Neural cell (in vitro differentiated cells): ENCODE results near the gene LMO7.

Experiments used
- EP300 ChIP-seq: fragments of 450-650 bp; conservative IDR thresholded peaks from 2 replicates; pipeline ENCODE4 v1.6.1; 2014; ENCODE audit warnings: antibody characterized with exemption, mild to moderate bottlenecking, moderate library complexity; ENCODE audit not compliant: poor library complexity, severe bottlenecking
- EZH2 ChIP-seq: fragments of 200-600, 300-800 bp; shearing (Covaris generic), sonication (generic); IDR thresholded peaks from 2 replicates; pipeline ENCODE4 v1.6.1; 2014; ENCODE audit warnings: antibody characterized with exemption, low read length, borderline replicate concordance, mild to moderate bottlenecking; ENCODE audit not compliant: insufficient read depth, poor library complexity, severe bottlenecking
- MXI1 ChIP-seq: fragments of 450-650 bp; conservative IDR thresholded peaks from 2 replicates; pipeline ENCODE4 v1.6.1; 2014; ENCODE audit warnings: antibody characterized with exemption, mild to moderate bottlenecking; ENCODE audit not compliant: poor library complexity, severe bottlenecking
- POLR2AphosphoS5 ChIP-seq: IDR thresholded peaks from 2 replicates; pipeline ENCODE4 v1.6.1; 2012
- SMC3 ChIP-seq: fragments of 450-650 bp; conservative IDR thresholded peaks from 2 replicates; pipeline ENCODE4 v1.6.1; 2014; ENCODE audit warnings: antibody characterized with exemption, mild to moderate bottlenecking, moderate library complexity; ENCODE audit not compliant: poor library complexity
- TAF1 ChIP-seq: IDR thresholded peaks from 2 replicates; pipeline ENCODE4 v1.6.1; 2012; ENCODE audit warnings: low read depth
- TF ChIP-seq, protein P1 (sequence below): fragments of 450-650 bp; IDR thresholded peaks from 2 replicates; pipeline ENCODE4 v1.5.1; 2014; ENCODE audit warnings: antibody characterized with exemption, mild to moderate bottlenecking, moderate library complexity; ENCODE audit not compliant: poor library complexity, severe bottlenecking
- TF ChIP-seq, protein P2 (sequence below): IDR thresholded peaks from 2 replicates; pipeline ENCODE4 v1.6.1; 2012; ENCODE audit warnings: borderline replicate concordance

DNA sequence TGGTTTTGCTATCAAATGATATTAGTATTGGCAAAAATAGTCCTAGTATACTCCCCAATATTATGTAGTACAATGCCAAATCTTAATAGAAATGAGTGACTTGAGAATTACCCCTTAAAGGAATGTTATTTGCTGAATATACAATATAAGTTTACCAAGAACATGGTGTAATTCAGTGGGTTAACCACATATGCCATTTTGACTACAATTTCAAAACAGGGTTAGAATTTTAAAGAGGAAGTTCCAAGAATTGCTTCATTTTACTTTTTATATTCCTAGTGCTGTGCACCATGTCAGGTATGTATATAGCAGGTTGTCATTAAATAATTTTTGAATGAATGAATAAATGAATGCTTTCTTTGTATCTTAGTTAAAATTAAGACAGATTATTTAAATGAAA, 66.3 kb downstream of the LMO7 start:
- TF ChIP-seq SMC3 (no peak), EZH2 (no peak), MXI1 (no peak), POLR2AphosphoS5 (no peak), TAF1 (no peak), EP300 (no peak)
- TF ChIP-seq, protein P1, sequence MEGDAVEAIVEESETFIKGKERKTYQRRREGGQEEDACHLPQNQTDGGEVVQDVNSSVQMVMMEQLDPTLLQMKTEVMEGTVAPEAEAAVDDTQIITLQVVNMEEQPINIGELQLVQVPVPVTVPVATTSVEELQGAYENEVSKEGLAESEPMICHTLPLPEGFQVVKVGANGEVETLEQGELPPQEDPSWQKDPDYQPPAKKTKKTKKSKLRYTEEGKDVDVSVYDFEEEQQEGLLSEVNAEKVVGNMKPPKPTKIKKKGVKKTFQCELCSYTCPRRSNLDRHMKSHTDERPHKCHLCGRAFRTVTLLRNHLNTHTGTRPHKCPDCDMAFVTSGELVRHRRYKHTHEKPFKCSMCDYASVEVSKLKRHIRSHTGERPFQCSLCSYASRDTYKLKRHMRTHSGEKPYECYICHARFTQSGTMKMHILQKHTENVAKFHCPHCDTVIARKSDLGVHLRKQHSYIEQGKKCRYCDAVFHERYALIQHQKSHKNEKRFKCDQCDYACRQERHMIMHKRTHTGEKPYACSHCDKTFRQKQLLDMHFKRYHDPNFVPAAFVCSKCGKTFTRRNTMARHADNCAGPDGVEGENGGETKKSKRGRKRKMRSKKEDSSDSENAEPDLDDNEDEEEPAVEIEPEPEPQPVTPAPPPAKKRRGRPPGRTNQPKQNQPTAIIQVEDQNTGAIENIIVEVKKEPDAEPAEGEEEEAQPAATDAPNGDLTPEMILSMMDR: no peak
- TF ChIP-seq, protein P2, sequence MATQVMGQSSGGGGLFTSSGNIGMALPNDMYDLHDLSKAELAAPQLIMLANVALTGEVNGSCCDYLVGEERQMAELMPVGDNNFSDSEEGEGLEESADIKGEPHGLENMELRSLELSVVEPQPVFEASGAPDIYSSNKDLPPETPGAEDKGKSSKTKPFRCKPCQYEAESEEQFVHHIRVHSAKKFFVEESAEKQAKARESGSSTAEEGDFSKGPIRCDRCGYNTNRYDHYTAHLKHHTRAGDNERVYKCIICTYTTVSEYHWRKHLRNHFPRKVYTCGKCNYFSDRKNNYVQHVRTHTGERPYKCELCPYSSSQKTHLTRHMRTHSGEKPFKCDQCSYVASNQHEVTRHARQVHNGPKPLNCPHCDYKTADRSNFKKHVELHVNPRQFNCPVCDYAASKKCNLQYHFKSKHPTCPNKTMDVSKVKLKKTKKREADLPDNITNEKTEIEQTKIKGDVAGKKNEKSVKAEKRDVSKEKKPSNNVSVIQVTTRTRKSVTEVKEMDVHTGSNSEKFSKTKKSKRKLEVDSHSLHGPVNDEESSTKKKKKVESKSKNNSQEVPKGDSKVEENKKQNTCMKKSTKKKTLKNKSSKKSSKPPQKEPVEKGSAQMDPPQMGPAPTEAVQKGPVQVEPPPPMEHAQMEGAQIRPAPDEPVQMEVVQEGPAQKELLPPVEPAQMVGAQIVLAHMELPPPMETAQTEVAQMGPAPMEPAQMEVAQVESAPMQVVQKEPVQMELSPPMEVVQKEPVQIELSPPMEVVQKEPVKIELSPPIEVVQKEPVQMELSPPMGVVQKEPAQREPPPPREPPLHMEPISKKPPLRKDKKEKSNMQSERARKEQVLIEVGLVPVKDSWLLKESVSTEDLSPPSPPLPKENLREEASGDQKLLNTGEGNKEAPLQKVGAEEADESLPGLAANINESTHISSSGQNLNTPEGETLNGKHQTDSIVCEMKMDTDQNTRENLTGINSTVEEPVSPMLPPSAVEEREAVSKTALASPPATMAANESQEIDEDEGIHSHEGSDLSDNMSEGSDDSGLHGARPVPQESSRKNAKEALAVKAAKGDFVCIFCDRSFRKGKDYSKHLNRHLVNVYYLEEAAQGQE: no peak
